HG02678 (cell line): ENCODE results near the gene NHS.
A peak's percentile ranks its signal among the peaks of the same experiment; 100 is the strongest.

Experiments used
- ATAC-seq: cut with Tn5 transposase; IDR thresholded peaks from one replicate; pipeline ENCODE4 v1.9.1; 2021; ENCODE audit warnings: mild to moderate bottlenecking, moderate library complexity; ENCODE audit not compliant: unreplicated experiment

NHS gene

GRCh38 chrX:17581641-17582040 is 206.6 kb downstream of the NHS start:
- ATAC-seq, result no peak

GRCh38 chrX:17584248-17584681 is 209.3 kb downstream of the NHS start:
- ATAC-seq, result no peak

GRCh38 chrX:17585006-17585405 is 210.0 kb downstream of the NHS start:
- ATAC-seq, result no peak

GRCh38 chrX:17587366-17587765 is 212.4 kb downstream of the NHS start:
- ATAC-seq, result no peak

- no peak for ATAC-seq
Observed at GRCh38 chrX:17588303-17588702, 213.3 kb downstream of the NHS start.

- peak; percentile 49 for ATAC-seq
Observed at GRCh38 chrX:17590892-17591740, 216.1 kb downstream of the NHS start.

GRCh38 chrX:17591741-17592110 is 216.7 kb downstream of the NHS start:
- ATAC-seq, result no peak

GRCh38 chrX:17592117-17592516 is 217.1 kb downstream of the NHS start:
- ATAC-seq, result no peak

- ATAC-seq, result no peak
Observed at GRCh38 chrX:17594693-17595092, 219.7 kb downstream of the NHS start.

GRCh38 chrX:17595456-17596035 is 220.5 kb downstream of the NHS start:
- peak; percentile 66 for ATAC-seq

GRCh38 chrX:17596061-17596460 is 221.1 kb downstream of the NHS start:
- no peak for ATAC-seq

- ATAC-seq, result no peak
Observed at GRCh38 chrX:17596546-17597205, 221.7 kb downstream of the NHS start.

- ATAC-seq, result no peak
Observed at GRCh38 chrX:17597327-17597726, 222.3 kb downstream of the NHS start.

- no peak for ATAC-seq
Observed at GRCh38 chrX:17597836-17598439, 222.9 kb downstream of the NHS start.

- ATAC-seq, result no peak
Observed at GRCh38 chrX:17601441-17602200, 226.6 kb downstream of the NHS start.

GRCh38 chrX:17602245-17602644 is 227.2 kb downstream of the NHS start:
- ATAC-seq, result no peak

GRCh38 chrX:17603196-17603595 is 228.2 kb downstream of the NHS start:
- no peak for ATAC-seq

- no peak for ATAC-seq
Observed at GRCh38 chrX:17605676-17606075, 230.7 kb downstream of the NHS start.

GRCh38 chrX:17606231-17606630 is 231.2 kb downstream of the NHS start:
- ATAC-seq, result no peak

- no peak for ATAC-seq
Observed at GRCh38 chrX:17608888-17609287, 233.9 kb downstream of the NHS start.

GRCh38 chrX:17610788-17611187 is 235.8 kb downstream of the NHS start:
- no peak for ATAC-seq
